Effector memory CD4-positive, alpha-beta T cell (primary cell): Measurements from ENCODE around the gene PPP2R3A.

ENCODE experiments used
- DNase-seq, 3 donors: peaks; one replicate each; pipeline ENCODE4 v3.0.0-alpha.2; 2020
- H3K27ac ChIP-seq: 2 replicates; pipeline ENCODE4 v1.7.0; 2013; ENCODE audit warnings: mild to moderate bottlenecking, low read length, moderate library complexity; ENCODE audit not compliant: insufficient read depth, poor library complexity, severe bottlenecking
- H3K27me3 ChIP-seq: replicated peaks from 2 replicates; pipeline ENCODE4 v1.7.0; 2013; ENCODE audit warnings: mild to moderate bottlenecking, low read length; ENCODE audit not compliant: insufficient read depth, control insufficient read depth, poor library complexity, severe bottlenecking
- H3K36me3 ChIP-seq: 2 replicates; pipeline ENCODE4 v1.7.0; 2013; ENCODE audit warnings: mild to moderate bottlenecking, low read length, moderate library complexity; ENCODE audit not compliant: control insufficient read depth, insufficient read depth
- H3K4me1 ChIP-seq: 2 replicates; pipeline ENCODE4 v1.7.0; 2013; ENCODE audit warnings: low read length, mild to moderate bottlenecking; ENCODE audit not compliant: control insufficient read depth, insufficient read depth, poor library complexity, severe bottlenecking
- H3K4me3 ChIP-seq: 2 replicates; pipeline ENCODE4 v1.7.0; 2013; ENCODE audit warnings: low read length, low read depth, mild to moderate bottlenecking; ENCODE audit not compliant: insufficient read depth, poor library complexity, severe bottlenecking
- H3K9me3 ChIP-seq: 2 replicates; pipeline ENCODE4 v1.7.0; 2013; ENCODE audit warnings: mild to moderate bottlenecking, low read length, moderate library complexity; ENCODE audit not compliant: control insufficient read depth

The PPP2R3A gene

GRCh38 chr3:136055491-136055890, 90.0 kb downstream of the PPP2R3A start:
- no peak for DNase-seq
- Histone ChIP-seq H3K36me3 (no peaks in the 10 kb centered on the region), H3K4me1 (no peaks in the 10 kb centered on the region)

DNA sequence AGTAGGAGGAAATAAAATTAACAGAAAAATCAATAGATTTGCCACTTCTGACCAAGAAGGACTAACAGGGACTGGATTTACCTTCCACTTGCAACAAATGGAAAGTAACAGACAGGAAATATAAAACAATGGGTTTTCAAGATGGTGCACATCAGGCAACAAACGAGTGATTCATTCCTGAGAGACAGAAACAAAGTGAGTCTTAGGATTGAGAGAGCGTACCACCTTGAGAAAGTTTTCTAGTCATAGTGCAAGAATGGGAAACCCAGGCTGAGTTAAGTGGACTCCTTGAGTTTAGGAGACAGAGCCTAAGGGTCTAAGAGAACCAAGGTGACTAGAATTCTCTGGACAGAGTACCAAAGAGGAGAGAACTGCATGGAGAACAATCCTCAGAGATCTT, 101.7 kb downstream of the PPP2R3A start:
- Histone ChIP-seq H3K4me1 (no peaks in the 10 kb centered on the region), H3K27me3 (no peaks in the 10 kb centered on the region)
- no peak for DNase-seq

More at GRCh38 chr3:136055491-136055890, 90.0 kb downstream of the PPP2R3A start:
- Histone ChIP-seq H3K27me3 (peaks cover 6% of the 10 kb centered on the region), H3K9me3 (no peaks in the 10 kb centered on the region), H3K4me3 (no peak overlapping the region), H3K27ac (no peak overlapping the region)

GRCh38 chr3:136068708-136069107, 103.2 kb downstream of the PPP2R3A start:
- Histone ChIP-seq H3K36me3 (no peaks in the 10 kb centered on the region), H3K27ac (no peak overlapping the region), H3K9me3 (no peaks in the 10 kb centered on the region), H3K27me3 (no peaks in the 10 kb centered on the region), H3K4me1 (no peaks in the 10 kb centered on the region), H3K4me3 (no peak overlapping the region)
- DNase-seq, result no peak

More for the DNA sequence above, 101.7 kb downstream of the PPP2R3A start:
- H3K27ac ChIP-seq, result no peak overlapping the region
- no peak overlapping the region for H3K4me3 ChIP-seq
- H3K9me3 ChIP-seq, result no peaks in the 10 kb centered on the region
- H3K36me3 ChIP-seq, result no peaks in the 10 kb centered on the region

DNA sequence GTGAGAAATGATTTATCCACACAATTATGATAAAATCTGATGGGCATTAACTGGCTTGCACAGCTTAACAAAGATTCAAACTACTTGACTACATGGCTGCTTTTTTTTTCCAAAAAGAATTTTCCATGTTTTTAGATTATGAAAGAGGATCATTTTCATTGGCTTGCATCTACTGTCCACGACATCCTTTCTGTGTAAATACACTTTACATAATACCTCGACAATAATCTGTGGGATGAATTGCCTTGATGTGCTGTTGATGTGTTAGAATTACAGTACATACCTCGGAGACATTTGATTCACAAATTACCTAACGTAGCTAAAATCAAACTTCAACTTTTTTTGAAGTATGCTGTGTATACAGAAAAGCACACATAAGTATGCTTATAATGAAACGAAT, 104.4 kb downstream of the PPP2R3A start:
- Histone ChIP-seq H3K4me1 (no peaks in the 10 kb centered on the region), H3K4me3 (no peak overlapping the region), H3K9me3 (no peaks in the 10 kb centered on the region), H3K27me3 (no peaks in the 10 kb centered on the region), H3K27ac (no peak overlapping the region), H3K36me3 (no peaks in the 10 kb centered on the region)
- no peak for DNase-seq

DNA sequence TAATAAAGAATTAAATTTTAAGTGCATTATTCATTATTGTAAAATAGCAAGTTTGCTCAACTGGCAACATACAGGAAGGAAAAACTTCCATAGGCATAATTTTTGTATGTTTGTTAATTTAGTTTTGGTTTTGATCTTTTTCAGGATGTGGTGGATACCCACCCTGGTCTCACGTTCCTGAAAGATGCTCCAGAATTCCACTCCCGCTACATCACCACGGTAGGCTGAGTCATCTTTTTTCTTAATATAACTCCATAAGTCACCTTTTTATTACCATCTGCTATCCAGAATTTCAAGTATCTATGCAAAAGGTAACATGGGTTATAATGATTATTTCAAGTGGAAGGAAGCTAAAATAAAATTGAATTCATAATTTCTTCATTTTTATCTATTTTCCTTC, 104.8 kb downstream of the PPP2R3A start:
- no peaks in the 10 kb centered on the region for H3K9me3 ChIP-seq
- no peaks in the 10 kb centered on the region for H3K27me3 ChIP-seq
- no peaks in the 10 kb centered on the region for H3K4me1 ChIP-seq
- H3K4me3 ChIP-seq, result no peak overlapping the region
- no peaks in the 10 kb centered on the region for H3K36me3 ChIP-seq
- no peak overlapping the region for H3K27ac ChIP-seq
- no peak for DNase-seq

DNA sequence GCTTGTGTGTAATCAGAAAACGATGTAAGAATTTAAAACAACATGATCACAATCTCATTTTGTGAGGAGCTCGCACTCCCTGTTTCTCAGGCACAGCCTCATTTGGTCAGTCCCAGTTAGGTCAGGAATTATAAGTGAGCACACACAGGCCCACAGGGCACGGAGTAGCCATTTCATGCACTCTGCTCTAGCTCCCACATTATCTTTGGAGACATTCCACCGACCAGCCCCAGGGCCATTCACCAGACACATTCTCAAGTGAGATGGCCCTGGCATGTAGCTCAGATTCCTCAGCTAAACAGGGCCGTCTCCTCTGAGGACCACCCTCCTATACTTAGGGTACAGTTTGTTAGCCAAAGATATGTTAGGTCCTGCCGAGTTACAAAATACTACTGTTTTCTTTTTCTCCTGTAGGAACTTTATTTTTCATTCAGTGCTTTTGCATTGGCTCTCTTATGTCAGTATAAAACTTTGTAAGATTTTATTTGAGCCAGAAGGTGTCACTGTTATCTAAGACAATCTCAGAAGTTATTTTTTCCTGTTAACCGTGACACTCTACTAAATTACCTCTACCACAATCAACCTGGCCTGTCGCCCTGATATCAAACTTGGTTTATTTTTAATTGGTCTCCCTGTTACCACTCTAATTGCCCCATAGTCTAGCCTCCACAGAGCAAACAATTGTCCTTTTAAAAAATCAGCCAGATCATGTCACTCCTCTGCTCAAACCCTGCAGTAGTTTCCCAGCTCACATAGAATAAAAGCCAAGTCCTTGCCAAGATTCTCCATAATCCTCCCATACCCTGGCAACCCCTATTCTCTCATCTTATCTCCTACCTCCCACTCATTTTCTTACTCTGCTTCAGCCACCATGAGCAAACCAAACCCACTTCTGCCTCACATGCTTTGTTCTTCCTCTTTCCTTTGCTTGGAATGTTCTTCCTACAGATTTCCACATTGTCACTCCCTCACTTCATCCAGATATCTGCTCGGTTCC, 105.7 kb downstream of the PPP2R3A start:
- Histone ChIP-seq H3K36me3 (no peaks in the 10 kb centered on the region), H3K4me1 (no peaks in the 10 kb centered on the region), H3K9me3 (no peaks in the 10 kb centered on the region), H3K4me3 (no peak overlapping the region), H3K27ac (no peak overlapping the region), H3K27me3 (no peaks in the 10 kb centered on the region)
- no peak for DNase-seq

DNA sequence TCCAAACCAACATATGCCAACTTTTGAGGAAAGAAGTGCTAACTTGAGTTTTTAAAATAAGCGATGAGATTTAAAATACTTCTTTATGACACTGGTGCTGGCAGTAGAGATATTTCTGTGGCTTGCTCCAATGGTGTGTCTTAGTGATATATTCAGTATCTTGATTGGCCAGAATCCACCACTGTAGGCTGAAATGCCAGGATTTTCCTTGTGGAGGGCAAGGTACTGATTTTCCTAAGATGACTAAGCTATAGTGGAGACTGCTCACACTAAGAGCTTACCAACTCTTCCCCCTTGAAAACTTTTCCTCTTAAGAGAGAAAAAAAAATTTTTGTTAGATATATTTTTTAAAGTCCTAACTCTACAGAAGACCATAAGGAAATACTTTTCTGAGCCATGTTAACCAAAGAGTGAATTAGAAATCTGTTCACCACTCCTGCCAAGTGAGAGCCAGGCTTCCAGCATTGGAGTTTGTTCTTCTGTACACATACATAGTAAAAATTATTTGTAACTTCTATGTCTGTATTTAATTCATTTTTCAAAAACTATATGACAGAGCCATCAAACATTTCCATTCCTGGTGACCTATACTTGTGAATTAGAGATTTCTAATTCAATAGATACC, 109.1 kb downstream of the PPP2R3A start:
- DNase-seq, result no peak
- Histone ChIP-seq H3K27me3 (no peaks in the 10 kb centered on the region), H3K27ac (no peak overlapping the region), H3K4me3 (no peak overlapping the region), H3K4me1 (no peaks in the 10 kb centered on the region), H3K9me3 (no peaks in the 10 kb centered on the region), H3K36me3 (no peaks in the 10 kb centered on the region)

DNA sequence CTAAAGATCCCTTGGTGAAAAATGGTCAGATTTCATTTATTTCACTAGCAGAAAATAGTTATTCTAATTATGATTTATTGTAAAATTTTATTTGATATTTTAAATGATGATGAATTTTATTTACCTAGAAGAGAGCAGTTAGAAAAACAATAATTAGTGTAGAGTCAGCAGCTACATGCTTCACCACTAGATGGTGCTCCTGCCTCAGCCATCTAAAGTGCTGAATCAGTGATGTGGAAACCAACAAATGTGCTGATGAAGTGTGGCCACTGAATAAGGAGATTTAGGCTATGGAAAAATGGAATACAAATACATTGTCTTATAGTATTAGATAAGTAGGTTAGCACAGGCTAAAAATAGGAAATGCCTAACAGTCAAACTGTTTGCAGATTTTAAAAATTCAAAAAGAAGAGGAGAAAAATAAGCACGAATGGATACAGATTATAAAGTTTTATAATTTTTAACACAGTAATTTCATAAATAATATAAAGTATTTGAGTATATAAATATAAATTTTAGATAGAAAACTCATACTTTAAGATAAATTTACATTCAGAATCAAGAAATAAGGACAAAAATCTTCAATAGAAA, 109.8 kb downstream of the PPP2R3A start:
- H3K9me3 ChIP-seq, result no peaks in the 10 kb centered on the region
- no peak overlapping the region for H3K27ac ChIP-seq
- no peaks in the 10 kb centered on the region for H3K4me1 ChIP-seq
- H3K36me3 ChIP-seq, result no peaks in the 10 kb centered on the region
- H3K27me3 ChIP-seq, result no peaks in the 10 kb centered on the region
- DNase-seq, result peak; percentile 36 to 69 (median 48)
- no peak overlapping the region for H3K4me3 ChIP-seq

DNA sequence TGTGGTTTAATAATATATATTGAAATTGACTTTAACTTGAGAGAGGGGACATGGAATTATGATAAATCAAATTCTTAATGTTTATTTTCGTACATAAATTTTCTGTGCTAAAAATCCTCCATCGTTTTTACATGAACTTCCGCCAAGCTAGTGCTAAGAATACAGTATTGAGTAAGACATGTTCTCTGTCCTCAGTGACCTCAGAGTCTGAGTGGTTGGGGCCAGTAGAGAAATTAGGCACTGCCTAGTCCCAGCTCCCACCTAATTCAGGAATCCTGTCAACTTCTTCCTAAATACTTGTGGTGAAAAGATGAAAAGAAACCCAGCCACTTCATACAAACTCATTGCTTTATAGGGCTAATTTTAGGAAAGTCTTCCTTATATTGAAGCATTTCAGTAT, 110.3 kb downstream of the PPP2R3A start:
- DNase-seq, result no peak
- Histone ChIP-seq H3K27ac (no peak overlapping the region), H3K4me3 (no peak overlapping the region), H3K4me1 (no peaks in the 10 kb centered on the region), H3K36me3 (no peaks in the 10 kb centered on the region), H3K9me3 (no peaks in the 10 kb centered on the region), H3K27me3 (no peaks in the 10 kb centered on the region)
